ENCODE data around the gene SCAP. TPM values are rescaled to one million over a fixed set of nuclear protein-coding genes. Genes with fewer than 3 reads are reported as not detected.

The SCAP gene
- total and polyA plus RNA-seq, 7 donors: 18.9 to 47.5 (median 34.7) TPM

- Histone ChIP-seq H3K36me3 (ENCODE audit: insufficient read depth in 1 of 2, low read depth in 1 of 2) (no peaks in the 10 kb centered on the region), H3K27ac (no peak overlapping the region), H3K9me3 (no peaks in the 10 kb centered on the region), H3K27me3 (ENCODE audit: insufficient read depth in 3 of 3, low read length in 2 of 3) (no peaks in the 10 kb centered on the region), H3K4me1 (peaks cover 6% of the 10 kb centered on the region), H3K4me3 (no peak overlapping the region)
- intact Hi-C loops (cut with DNase I): no loop called here
- 72 to 84% (median 73%) methylated on average over 3 of the region's 3 CpGs for WGBS, 3 donors
- ATAC-seq: no peak
- no peak for DNase-seq
- TF ChIP-seq, protein P1, sequence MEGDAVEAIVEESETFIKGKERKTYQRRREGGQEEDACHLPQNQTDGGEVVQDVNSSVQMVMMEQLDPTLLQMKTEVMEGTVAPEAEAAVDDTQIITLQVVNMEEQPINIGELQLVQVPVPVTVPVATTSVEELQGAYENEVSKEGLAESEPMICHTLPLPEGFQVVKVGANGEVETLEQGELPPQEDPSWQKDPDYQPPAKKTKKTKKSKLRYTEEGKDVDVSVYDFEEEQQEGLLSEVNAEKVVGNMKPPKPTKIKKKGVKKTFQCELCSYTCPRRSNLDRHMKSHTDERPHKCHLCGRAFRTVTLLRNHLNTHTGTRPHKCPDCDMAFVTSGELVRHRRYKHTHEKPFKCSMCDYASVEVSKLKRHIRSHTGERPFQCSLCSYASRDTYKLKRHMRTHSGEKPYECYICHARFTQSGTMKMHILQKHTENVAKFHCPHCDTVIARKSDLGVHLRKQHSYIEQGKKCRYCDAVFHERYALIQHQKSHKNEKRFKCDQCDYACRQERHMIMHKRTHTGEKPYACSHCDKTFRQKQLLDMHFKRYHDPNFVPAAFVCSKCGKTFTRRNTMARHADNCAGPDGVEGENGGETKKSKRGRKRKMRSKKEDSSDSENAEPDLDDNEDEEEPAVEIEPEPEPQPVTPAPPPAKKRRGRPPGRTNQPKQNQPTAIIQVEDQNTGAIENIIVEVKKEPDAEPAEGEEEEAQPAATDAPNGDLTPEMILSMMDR (IDR thresholded peaks at IDR 0.05): no peak
Measured at GRCh38 chr3:47455806-47456452, 19.8 kb downstream of the SCAP start.

DNA sequence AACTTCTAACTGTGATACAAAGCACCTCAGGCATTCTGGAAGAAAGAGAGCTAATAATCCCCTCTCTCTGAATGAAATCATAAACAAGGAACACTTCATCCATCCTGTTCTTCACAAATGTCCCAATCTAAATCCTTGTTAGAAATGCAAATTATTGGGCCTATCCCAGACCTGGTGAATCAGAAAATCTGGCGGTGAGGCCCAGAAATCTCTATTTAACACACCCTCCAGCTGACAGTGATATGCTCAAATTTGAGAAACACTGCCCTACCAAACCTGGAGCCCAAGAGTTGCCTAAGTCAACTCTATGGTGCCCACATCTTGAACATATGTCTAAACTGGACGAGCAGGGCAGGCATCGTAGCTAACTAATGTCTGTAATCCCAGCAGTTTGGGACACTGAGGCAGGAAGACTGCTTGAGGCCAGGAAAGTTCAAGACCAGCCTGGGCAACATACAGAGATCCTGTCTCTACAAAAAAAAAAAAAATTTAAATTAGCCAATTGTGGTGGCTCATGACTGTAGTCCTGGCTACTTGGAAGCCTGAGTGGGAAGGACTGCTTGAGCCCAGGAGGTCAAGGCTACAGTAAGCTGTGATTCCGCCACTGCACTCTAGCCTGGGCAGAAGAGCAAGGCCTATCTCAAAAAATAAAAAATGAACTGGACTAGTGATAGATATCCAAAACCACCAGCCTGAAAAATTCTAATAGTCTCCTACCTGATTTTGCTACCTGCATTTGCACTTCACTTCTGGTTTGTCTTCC is 23.1 kb downstream of the SCAP start:
- ATAC-seq (no peak), DNase-seq (no peak)
- Histone ChIP-seq H3K27me3 (ENCODE audit: insufficient read depth in 3 of 3, low read length in 2 of 3) (no peaks in the 10 kb centered on the region), H3K36me3 (ENCODE audit: insufficient read depth in 1 of 2, low read depth in 1 of 2) (no peaks in the 10 kb centered on the region), H3K4me3 (no peak overlapping the region), H3K4me1 (peaks cover 6% of the 10 kb centered on the region), H3K9me3 (no peaks in the 10 kb centered on the region), H3K27ac (no peak overlapping the region)
- intact Hi-C loops (cut with DNase I): no loop called here
- 95 to 99% (median 98%) methylated on average over 4 of the region's 4 CpGs for WGBS, 3 donors
- TF ChIP-seq, protein P1 (IDR thresholded peaks at IDR 0.05): no peak

DNA sequence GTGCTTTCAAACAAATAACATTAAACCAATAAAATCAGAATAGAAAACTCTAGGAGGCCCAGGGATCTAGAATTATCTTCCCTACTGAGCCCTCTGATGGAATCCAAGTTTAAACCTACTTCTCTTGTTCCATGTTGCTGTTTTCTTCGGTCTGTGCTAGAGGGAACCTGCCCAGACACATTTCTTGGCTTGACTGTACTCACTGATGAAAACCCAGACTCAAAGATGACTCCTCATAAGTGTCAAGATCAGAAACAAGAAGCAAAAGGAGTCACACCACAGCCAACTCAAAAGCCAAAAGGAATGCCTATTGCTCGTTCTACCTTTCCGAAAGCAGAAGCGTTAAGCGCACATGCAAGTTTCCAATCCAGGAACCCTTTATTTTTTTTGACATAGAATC is 31.6 kb downstream of the SCAP start:
- WGBS, 3 donors: 65 to 78% (median 71%) methylated on average over 5 of the region's 5 CpGs
- Histone ChIP-seq H3K4me3 (no peak overlapping the region), H3K4me1 (peaks cover 28% of the 10 kb centered on the region), H3K9me3 (no peaks in the 10 kb centered on the region), H3K27ac (peak overlapping the region; percentile 91), H3K36me3 (ENCODE audit: insufficient read depth in 1 of 2, low read depth in 1 of 2) (peaks cover 3 to 31% of the 10 kb centered on the region in 2 donors), H3K27me3 (ENCODE audit: insufficient read depth in 3 of 3, low read length in 2 of 3) (no peaks in the 10 kb centered on the region)
- TF ChIP-seq, protein P1 (IDR thresholded peaks at IDR 0.05): no peak
- DNase-seq: no peak
- peak in 2 of 4 donors; percentile 26 for ATAC-seq
- intact Hi-C loops (cut with DNase I): no loop called here

GRCh38 chr3:47443611-47443995 is 32.1 kb downstream of the SCAP start:
- TF ChIP-seq, protein P1 (IDR thresholded peaks at IDR 0.05): no peak
- H3K4me1 ChIP-seq: peaks cover 28% of the 10 kb centered on the region
- intact Hi-C loops (cut with DNase I): loop anchor here in 1 of 2 donors (2.0 kb wide), 1 partner anchor 31 kb away; the partner anchor contains the start of gene SCAP
- H3K27me3 ChIP-seq (ENCODE audit: insufficient read depth in 3 of 3, low read length in 2 of 3): no peaks in the 10 kb centered on the region
- peak; percentile 28 to 48 (median 41) for ATAC-seq
- peaks cover 3 to 36% of the 10 kb centered on the region in 2 donors for H3K36me3 ChIP-seq (ENCODE audit: insufficient read depth in 1 of 2, low read depth in 1 of 2)
- no peaks in the 10 kb centered on the region for H3K9me3 ChIP-seq
- peak overlapping the region; percentile 30 for H3K4me3 ChIP-seq
- 25 to 35% (median 28%) methylated on average over 5 of the region's 5 CpGs for WGBS, 3 donors
- peak overlapping the region; percentile 91 for H3K27ac ChIP-seq
- DNase-seq: no peak
